Osteocyte (in vitro differentiated cells): ENCODE measurements around the gene RANBP1. TPM values are rescaled to one million over a fixed set of nuclear protein-coding genes. Genes with fewer than 3 reads are reported as not detected.
"Not testable (repeated sequence)": the region's sequence is repeated elsewhere in the genome, so short reads cannot be mapped to it uniquely, and the experiment has no call there.

Experiments used
- DNase-seq: peaks from one replicate; pipeline ENCODE4 v3.0.0; 2021; ENCODE audit warnings: mixed read lengths; ENCODE audit not compliant: unreplicated experiment; ENCODE audit errors: extremely low spot score
- H3K27ac Mint-ChIP-seq: one replicate; pipeline ENCODE4 v1.8.0; 2021; ENCODE audit warnings: mild to moderate bottlenecking, mixed read lengths; ENCODE audit not compliant: unreplicated experiment
- H3K27me3 Mint-ChIP-seq: one replicate; pipeline ENCODE4 v1.8.0; 2021; ENCODE audit warnings: mixed read lengths; ENCODE audit not compliant: unreplicated experiment
- H3K36me3 Mint-ChIP-seq: one replicate; pipeline ENCODE4 v1.8.0; 2021; ENCODE audit warnings: mixed read lengths; ENCODE audit not compliant: unreplicated experiment
- H3K4me1 Mint-ChIP-seq: one replicate; pipeline ENCODE4 v1.8.0; 2021; ENCODE audit warnings: mixed read lengths; ENCODE audit not compliant: unreplicated experiment
- H3K4me3 Mint-ChIP-seq: one replicate; pipeline ENCODE4 v1.8.0; 2021; ENCODE audit warnings: mild to moderate bottlenecking, moderate library complexity, mixed read lengths; ENCODE audit not compliant: unreplicated experiment
- H3K9me3 Mint-ChIP-seq: one replicate; pipeline ENCODE4 v1.8.0; 2021; ENCODE audit warnings: mixed read lengths; ENCODE audit not compliant: unreplicated experiment
- CTCF ChIP-seq: fragments of 200-600 bp; sonication (generic); IDR thresholded peaks from 2 replicates; pipeline ENCODE4 v1.5.0; 2021; ENCODE audit warnings: antibody characterized with exemption, mild to moderate bottlenecking, moderate library complexity
- long read RNA-seq: library from polyadenylated mRNA; unstranded; transcript quantifications from one replicate; pipeline ENCODE4 v2.0.0, GENCODE V29; 2021
- total RNA-seq: library from RNA; stranded (reverse); gene quantifications from 2 replicates; pipeline ENCODE4 v1.2.1, GENCODE V29; 2021

RANBP1 gene
- 97.0 and 104 TPM in 2 replicates for total RNA-seq
- long read RNA-seq, transcript RANBP1-202 (6 exons, 1,132 nt): minor isoform, 18 of 42 reads
- long read RNA-seq, transcript RANBP1-201 (6 exons, 837 nt): major isoform, 23 of 42 reads
- long read RNA-seq, partial matches to known transcripts: 1 of 42 reads
- long read RNA-seq, other reads (novel, unspliced or antisense): 0 of 42 reads

GRCh38 chr22:20115691-20116375 lies at the start of gene RANBP1:
Gene RANBP1, plus strand, starts transcription at chr22:20116104. Its CDS starts 81 bp downstream, at chr22:20116185.
- peaks cover 20% of the 10 kb centered on the region for H3K36me3 Mint-ChIP-seq
- no peak for DNase-seq
- no peaks in the 10 kb centered on the region for H3K27me3 Mint-ChIP-seq
- no peaks in the 10 kb centered on the region for H3K9me3 Mint-ChIP-seq
- no peak for TF ChIP-seq CTCF
- peaks cover 17% of the 10 kb centered on the region for H3K4me1 Mint-ChIP-seq
- peak within 1 kb of the TSS; percentile 82 for H3K4me3 Mint-ChIP-seq
- peak within 1 kb of the TSS; percentile 82 for H3K27ac Mint-ChIP-seq

DNA sequence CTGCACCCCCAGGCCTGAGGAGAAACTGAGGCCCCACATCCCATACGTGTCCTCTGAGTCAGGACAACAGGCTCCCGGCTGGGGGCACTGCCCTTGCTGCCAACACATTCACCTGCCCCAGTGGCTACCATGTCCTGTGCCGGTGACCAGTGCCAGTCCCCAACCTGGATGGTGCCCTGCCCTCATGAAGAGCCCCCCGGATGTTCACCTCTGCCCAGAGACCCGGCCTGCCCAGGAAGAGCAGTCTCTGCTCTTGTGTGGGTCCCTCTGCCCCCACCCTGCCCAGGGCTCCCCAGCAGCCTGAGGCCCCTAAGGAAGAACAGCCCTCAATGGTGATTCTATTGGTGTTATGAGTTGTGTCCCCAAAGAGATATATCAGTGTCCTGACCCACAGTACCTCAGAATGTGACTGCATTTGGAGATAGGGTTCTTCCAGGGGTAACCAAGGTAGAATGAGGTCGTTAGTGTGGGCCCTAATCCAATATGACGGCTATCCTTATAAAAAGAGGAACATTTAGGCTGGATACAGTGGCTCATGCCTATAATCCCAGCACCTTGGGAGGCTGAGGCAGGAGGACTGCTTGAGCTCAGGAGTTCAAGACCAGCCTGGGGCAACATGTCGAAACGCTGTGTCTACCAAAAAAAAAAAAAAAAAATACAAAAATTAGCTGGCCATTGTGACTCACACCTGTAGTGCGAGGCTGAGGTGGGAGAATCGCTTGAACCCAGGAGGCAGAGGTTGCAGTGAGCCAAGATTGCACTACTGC lies 49.1 kb upstream of the RANBP1 start:
- H3K9me3 Mint-ChIP-seq: no peaks in the 10 kb centered on the region
- no peak for DNase-seq

DNA sequence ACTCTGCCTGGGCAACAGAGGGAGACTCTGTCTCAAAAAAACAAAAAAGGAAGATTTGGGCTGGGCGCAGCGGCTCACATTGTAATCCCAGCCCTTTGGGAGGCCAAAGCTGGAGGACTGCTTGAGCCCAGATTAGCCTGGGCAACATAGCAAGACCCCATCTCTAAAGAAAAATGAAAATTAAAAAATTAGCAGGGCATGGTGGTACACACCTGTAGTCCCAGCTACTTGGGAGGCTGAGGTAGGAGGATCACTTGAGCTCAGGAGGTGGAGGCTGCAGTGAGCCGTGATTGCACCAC lies 48.6 kb upstream of the RANBP1 start:
- not testable (repeated sequence) for H3K9me3 Mint-ChIP-seq, H3K4me1 Mint-ChIP-seq, H3K27ac Mint-ChIP-seq, H3K27me3 Mint-ChIP-seq, H3K4me3 Mint-ChIP-seq, H3K36me3 Mint-ChIP-seq, DNase-seq

More for the DNA sequence above, 49.1 kb upstream of the RANBP1 start:
- Mint-ChIP-seq H3K27me3 (no peaks in the 10 kb centered on the region), H3K36me3 (peaks cover 7% of the 10 kb centered on the region), H3K4me1 (no peaks in the 10 kb centered on the region), H3K4me3 (no peak overlapping the region), H3K27ac (no peak overlapping the region)
- no peak for TF ChIP-seq CTCF

GRCh38 chr22:20068640-20069039 lies 47.3 kb upstream of the RANBP1 start:
- no peak overlapping the region for H3K27ac Mint-ChIP-seq
- no peaks in the 10 kb centered on the region for H3K9me3 Mint-ChIP-seq

GRCh38 chr22:20069331-20070042 lies 46.4 kb upstream of the RANBP1 start:
- Mint-ChIP-seq H3K4me3 (no peak overlapping the region), H3K27ac (no peak overlapping the region), H3K36me3 (no peaks in the 10 kb centered on the region), H3K27me3 (no peaks in the 10 kb centered on the region), H3K9me3 (no peaks in the 10 kb centered on the region), H3K4me1 (no peaks in the 10 kb centered on the region)
- DNase-seq: no peak
- no peak for TF ChIP-seq CTCF

More at GRCh38 chr22:20068640-20069039, 47.3 kb upstream of the RANBP1 start:
- Mint-ChIP-seq H3K36me3 (no peaks in the 10 kb centered on the region), H3K27me3 (no peaks in the 10 kb centered on the region), H3K4me1 (no peaks in the 10 kb centered on the region), H3K4me3 (no peak overlapping the region)
- TF ChIP-seq CTCF: no peak
- DNase-seq: no peak
